OCI-LY7 (cell line): ENCODE measurements around the gene GAK. TPM values are rescaled to one million over a fixed set of nuclear protein-coding genes. Genes with fewer than 3 reads are reported as not detected.

Experiments used
- BruUV-seq: library from RNA; stranded (reverse); fragments of 400-500 nt; replicated peaks from 2 replicates; lab custom pipeline; 2021; lab: Mats Ljungman, UMichigan
- CTCF ChIA-PET: fragments of 300-600 bp; sonication (Branson Sonifier 250); formaldehyde crosslinking; loops from one replicate; lab custom pipeline; 2022; ENCODE audit warnings: antibody characterized with exemption; ENCODE audit not compliant: unreplicated experiment; lab: Charles Lee
- POLR2A ChIA-PET: fragments of 300-600 bp; sonication (Branson Sonifier 250); formaldehyde crosslinking; loops from one replicate; lab custom pipeline; 2022; ENCODE audit warnings: antibody characterized with exemption; lab: Charles Lee
- DNase-seq: peaks from one replicate; pipeline ENCODE4 v3.0.0-alpha.2; 2015; ENCODE audit warnings: low spot score
- H2AFZ ChIP-seq: fragments of 200-600 bp; sonication (generic), shearing (Covaris generic); 2 replicates; pipeline ENCODE4 v1.6.1; 2014; ENCODE audit warnings: mild to moderate bottlenecking, antibody characterized with exemption, low read length, moderate library complexity
- H3K27ac ChIP-seq: fragments of 200-600 bp; sonication (generic); 2 replicates; pipeline ENCODE4 v1.5.1; 2014; ENCODE audit warnings: mixed run types, low read depth, mild to moderate bottlenecking, moderate library complexity, low read length, inconsistent platforms; ENCODE audit not compliant: poor library complexity, severe bottlenecking
- H3K36me3 ChIP-seq: fragments of 200-600 bp; sonication (generic); 2 replicates; pipeline ENCODE4 v1.6.1; 2014; ENCODE audit warnings: mild to moderate bottlenecking, antibody characterized with exemption, low read length, moderate library complexity, mixed read lengths; ENCODE audit not compliant: insufficient read depth
- H3K4me1 ChIP-seq: fragments of 200-600 bp; sonication (generic); 2 replicates; pipeline ENCODE4 v1.5.1; 2014; ENCODE audit warnings: mild to moderate bottlenecking, low read length; ENCODE audit not compliant: insufficient read depth, poor library complexity, severe bottlenecking
- H3K4me2 ChIP-seq: fragments of 200-600 bp; sonication (generic); 2 replicates; pipeline ENCODE4 v1.6.1; 2014; ENCODE audit warnings: mild to moderate bottlenecking, low read length
- H3K4me3 ChIP-seq: fragments of 200-600 bp; sonication (generic); 2 replicates; pipeline ENCODE4 v1.5.1; 2014; ENCODE audit warnings: mild to moderate bottlenecking, low read depth, low read length; ENCODE audit not compliant: poor library complexity, severe bottlenecking
- H3K79me2 ChIP-seq: fragments of 200-600 bp; sonication (generic); 2 replicates; pipeline ENCODE4 v1.6.1; 2016; ENCODE audit warnings: low read depth, mild to moderate bottlenecking, low read length, moderate library complexity, mixed read lengths; ENCODE audit not compliant: insufficient read depth
- H3K9me2 ChIP-seq: fragments of 200-600 bp; sonication (generic); 2 replicates; pipeline ENCODE4 v1.6.1; 2016; ENCODE audit warnings: mild to moderate bottlenecking, low read length, mixed read lengths; ENCODE audit not compliant: insufficient read depth
- H3K9me3 ChIP-seq: fragments of 200-600 bp; sonication (generic); 2 replicates; pipeline ENCODE4 v1.6.1; 2014; ENCODE audit warnings: mild to moderate bottlenecking, mixed run types, low read length, mixed read lengths
- H4K20me1 ChIP-seq: fragments of 200-600 bp; sonication (generic); 2 replicates; pipeline ENCODE4 v1.6.1; 2014; ENCODE audit warnings: mild to moderate bottlenecking, antibody characterized with exemption, low read length, moderate library complexity, mixed read lengths; ENCODE audit not compliant: insufficient read depth
- EZH2phosphoT487 ChIP-seq: fragments of 200-600 bp; sonication (generic); IDR thresholded peaks from 2 replicates; pipeline ENCODE4 v1.6.1; 2018; ENCODE audit warnings: low read depth, borderline replicate concordance, mild to moderate bottlenecking, mixed run types, antibody characterized with exemption, low read length, moderate library complexity, mixed read lengths
- intact Hi-C: fragments of 100-400 bp; cut with micrococcal nuclease; formaldehyde crosslinking; loops from one replicate; pipeline ENCODE4 v1.10.0; 2022; ENCODE audit not compliant: unreplicated experiment
- total RNA-seq, 2 experiments: library from RNA; depleted of rRNA in 1 of 2; stranded (reverse); fragments of >200 nt in 1 of 2; shearing (Covaris generic) in 1 of 2; gene quantifications; 2 replicates each; pipeline ENCODE4 v1.2.3, GENCODE V29; 2014 to 2022
- TF ChIP-seq, protein P1 (sequence below): fragments of 200-600 bp; sonication (generic); conservative IDR thresholded peaks from 2 replicates; pipeline ENCODE4 v1.5.1; 2014; ENCODE audit warnings: mild to moderate bottlenecking, antibody characterized with exemption, low read length, moderate library complexity, mixed read lengths

The GAK gene
- total RNA-seq, 2 experiments from 2014 or later: 86.1 to 107 TPM

DNA sequence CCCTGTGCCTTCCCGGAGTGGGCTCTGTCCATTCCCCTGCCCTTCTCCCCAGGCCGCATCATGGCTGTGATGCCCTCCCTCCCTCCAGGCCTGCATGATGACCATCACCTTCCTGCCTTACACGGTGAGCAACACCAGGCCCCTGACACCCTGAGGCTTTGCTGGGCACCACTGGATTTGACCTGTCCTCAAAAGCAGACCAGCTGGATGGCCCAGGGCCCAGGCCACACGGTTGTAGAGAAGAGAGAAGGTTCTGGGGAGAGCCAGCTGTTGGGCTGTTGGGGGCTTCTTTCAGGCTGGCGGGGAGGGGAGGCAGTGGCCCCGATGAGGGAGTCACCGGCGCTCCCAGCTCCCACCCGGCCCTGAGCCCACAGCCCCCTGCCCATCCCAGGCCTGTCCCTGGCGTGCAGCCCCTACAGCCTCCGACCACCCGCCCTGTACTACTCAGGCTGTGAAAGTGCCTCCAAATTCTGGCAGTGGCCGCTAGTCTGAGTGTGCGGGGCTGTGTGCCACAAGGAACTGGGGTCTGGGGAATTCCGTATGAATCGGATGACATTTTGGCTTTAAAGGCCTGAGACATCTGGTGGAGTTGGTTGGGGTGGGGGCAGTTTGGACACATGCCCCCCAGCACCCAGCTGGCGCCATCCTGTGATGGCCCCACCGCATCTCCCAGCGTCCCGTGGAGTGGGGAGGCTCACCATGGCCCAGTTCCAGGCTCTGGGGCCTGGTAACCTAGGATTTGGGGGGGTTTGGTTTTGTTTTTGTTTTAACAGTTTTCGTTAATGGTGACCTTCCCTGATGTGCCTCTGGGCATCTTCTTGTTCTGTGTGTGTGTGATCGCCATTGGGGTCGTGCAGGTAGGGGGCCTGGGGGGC lies 19.7 kb upstream of the GAK start:
- POLR2A ChIA-PET: no interaction called here
- Histone ChIP-seq H3K4me1 (no peaks in the 10 kb centered on the region), H3K9me2 (no peaks in the 10 kb centered on the region), H3K79me2 (no peaks in the 10 kb centered on the region), H3K36me3 (no peaks in the 10 kb centered on the region), H2AFZ (no peak overlapping the region), H3K9me3 (no peaks in the 10 kb centered on the region), H4K20me1 (no peaks in the 10 kb centered on the region), H3K27ac (no peak overlapping the region), H3K4me3 (no peak overlapping the region), H3K4me2 (no peak overlapping the region)
- no peak for DNase-seq
- BruUV-seq: no TSS peak
- CTCF ChIA-PET: no interaction called here
- intact Hi-C loops: no loop called here
- TF ChIP-seq, protein P1, sequence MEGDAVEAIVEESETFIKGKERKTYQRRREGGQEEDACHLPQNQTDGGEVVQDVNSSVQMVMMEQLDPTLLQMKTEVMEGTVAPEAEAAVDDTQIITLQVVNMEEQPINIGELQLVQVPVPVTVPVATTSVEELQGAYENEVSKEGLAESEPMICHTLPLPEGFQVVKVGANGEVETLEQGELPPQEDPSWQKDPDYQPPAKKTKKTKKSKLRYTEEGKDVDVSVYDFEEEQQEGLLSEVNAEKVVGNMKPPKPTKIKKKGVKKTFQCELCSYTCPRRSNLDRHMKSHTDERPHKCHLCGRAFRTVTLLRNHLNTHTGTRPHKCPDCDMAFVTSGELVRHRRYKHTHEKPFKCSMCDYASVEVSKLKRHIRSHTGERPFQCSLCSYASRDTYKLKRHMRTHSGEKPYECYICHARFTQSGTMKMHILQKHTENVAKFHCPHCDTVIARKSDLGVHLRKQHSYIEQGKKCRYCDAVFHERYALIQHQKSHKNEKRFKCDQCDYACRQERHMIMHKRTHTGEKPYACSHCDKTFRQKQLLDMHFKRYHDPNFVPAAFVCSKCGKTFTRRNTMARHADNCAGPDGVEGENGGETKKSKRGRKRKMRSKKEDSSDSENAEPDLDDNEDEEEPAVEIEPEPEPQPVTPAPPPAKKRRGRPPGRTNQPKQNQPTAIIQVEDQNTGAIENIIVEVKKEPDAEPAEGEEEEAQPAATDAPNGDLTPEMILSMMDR: no peak
- no peak for TF ChIP-seq EZH2phosphoT487

DNA sequence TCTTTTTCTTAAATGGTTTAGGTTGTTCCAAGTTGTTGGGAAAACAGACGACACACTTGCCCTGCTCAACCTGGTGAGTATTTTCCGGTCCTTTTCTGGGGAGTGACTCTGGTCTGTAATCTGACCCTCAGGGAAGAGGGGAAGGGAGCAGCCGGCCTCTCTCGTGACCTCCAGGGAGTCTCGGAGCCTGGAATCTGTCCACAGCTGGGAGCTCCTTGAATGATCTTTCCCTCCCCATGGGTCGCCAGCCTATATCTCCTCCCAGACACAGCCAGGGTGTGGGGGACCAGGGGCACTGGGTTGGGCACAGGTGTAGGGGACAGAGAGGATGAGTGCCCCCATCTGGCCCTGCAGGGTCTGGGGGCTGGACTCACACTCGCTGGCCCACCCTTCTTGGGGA lies 19.1 kb upstream of the GAK start:
- no TSS peak for BruUV-seq
- intact Hi-C loops: no loop called here
- Histone ChIP-seq H3K9me2 (no peaks in the 10 kb centered on the region), H3K4me1 (no peaks in the 10 kb centered on the region), H4K20me1 (no peaks in the 10 kb centered on the region), H3K36me3 (no peaks in the 10 kb centered on the region), H3K79me2 (no peaks in the 10 kb centered on the region), H3K9me3 (no peaks in the 10 kb centered on the region), H2AFZ (no peak overlapping the region), H3K4me3 (no peak overlapping the region), H3K27ac (no peak overlapping the region), H3K4me2 (no peak overlapping the region)
- DNase-seq: no peak
- ChIA-PET POLR2A (no interaction called here), CTCF (no interaction called here)
- TF ChIP-seq EZH2phosphoT487: no peak

DNA sequence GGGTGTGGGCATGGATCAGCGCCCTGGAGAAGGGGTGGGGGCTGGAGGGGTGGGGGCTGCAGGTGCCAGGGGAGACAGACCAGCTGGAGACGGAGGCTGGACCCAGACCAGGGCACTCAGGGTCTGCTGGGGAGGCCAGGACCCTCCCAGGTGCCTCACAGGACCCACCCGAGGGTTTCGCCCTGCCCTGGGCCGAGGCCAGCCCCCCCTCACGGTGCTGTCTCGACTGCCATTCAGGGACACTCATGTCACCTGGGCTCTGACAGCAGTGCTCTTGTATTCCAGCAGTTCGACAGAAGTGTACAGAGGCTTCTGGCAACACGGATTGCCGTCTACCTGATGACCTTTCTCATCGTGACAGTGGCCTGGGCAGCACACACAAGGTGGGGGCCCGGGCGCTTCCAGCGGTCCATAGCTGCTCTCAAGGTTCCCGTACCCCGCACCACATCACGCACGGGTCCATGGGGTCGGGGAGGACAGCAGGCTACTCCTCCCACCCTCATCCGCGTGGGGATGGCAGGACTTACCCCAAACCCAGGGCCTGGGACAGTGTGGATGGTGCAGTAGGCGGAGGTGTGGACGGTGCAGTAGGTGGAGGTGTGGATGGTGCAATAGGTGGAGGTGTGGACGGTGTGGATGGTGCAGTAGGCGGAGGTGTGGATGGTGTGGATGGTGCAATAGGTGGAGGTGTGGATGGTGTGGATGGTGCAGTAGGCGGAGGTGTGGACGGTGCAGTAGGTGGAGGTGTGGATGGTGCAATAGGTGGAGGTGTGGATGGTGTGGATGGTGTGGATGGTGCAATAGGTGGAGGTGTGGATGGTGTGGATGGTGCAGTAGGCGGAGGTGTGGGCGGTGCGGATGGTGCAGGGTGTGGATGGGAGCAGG lies 18.3 kb upstream of the GAK start:
- Histone ChIP-seq H3K4me2 (no peak overlapping the region), H3K9me3 (no peaks in the 10 kb centered on the region), H3K36me3 (no peaks in the 10 kb centered on the region), H3K9me2 (no peaks in the 10 kb centered on the region), H3K27ac (no peak overlapping the region), H2AFZ (no peak overlapping the region), H4K20me1 (no peaks in the 10 kb centered on the region), H3K4me1 (no peaks in the 10 kb centered on the region), H3K4me3 (no peak overlapping the region), H3K79me2 (no peaks in the 10 kb centered on the region)
- BruUV-seq: no TSS peak
- DNase-seq: no peak
- TF ChIP-seq, protein P1: no peak
- TF ChIP-seq EZH2phosphoT487: no peak
- intact Hi-C loops: no loop called here
- POLR2A ChIA-PET: no interaction called here
- CTCF ChIA-PET: no interaction called here
